DMS53 (cell line): ENCODE results near the gene GNPDA2.
A peak's percentile ranks its signal among the peaks of the same experiment; 100 is the strongest.

ENCODE experiments used
- DNase-seq: peaks from one replicate; lab custom pipeline; 2025; lab: John Stamatoyannopoulos, UW

GNPDA2 gene

GRCh38 chr4:44678094-44679041 is 48.0 kb downstream of the GNPDA2 start, which contains the start of gene GUF1:
Gene GUF1, plus strand, starts transcription at chr4:44678420. Its CDS starts 203 bp downstream, at chr4:44678623.
- DNase-seq = peak; percentile 98

GRCh38 chr4:44675366-44675765 is 51.0 kb downstream of the GNPDA2 start:
- no peak for DNase-seq

GRCh38 chr4:44674471-44674870 is 51.9 kb downstream of the GNPDA2 start:
- DNase-seq = peak; percentile 26

GRCh38 chr4:44671636-44672035 is 54.7 kb downstream of the GNPDA2 start:
- DNase-seq = no peak

- no peak for DNase-seq
Observed at GRCh38 chr4:44670506-44671199, 55.7 kb downstream of the GNPDA2 start.

GRCh38 chr4:44668526-44668925 is 57.8 kb downstream of the GNPDA2 start:
- DNase-seq = no peak

- no peak for DNase-seq
Observed at GRCh38 chr4:44663539-44664263, 62.7 kb downstream of the GNPDA2 start.

- peak; percentile 34 for DNase-seq
Observed at GRCh38 chr4:44662623-44663005, 63.7 kb downstream of the GNPDA2 start.

GRCh38 chr4:44661940-44662622 is 64.3 kb downstream of the GNPDA2 start:
- DNase-seq = peak; percentile 76

- peak; percentile 21 for DNase-seq
Observed at GRCh38 chr4:44660396-44660795, 66.0 kb downstream of the GNPDA2 start.

GRCh38 chr4:44652002-44652401 is 74.4 kb downstream of the GNPDA2 start:
- DNase-seq = no peak
